K562 (cell line): Measurements from ENCODE around the gene PPT1. TPM values are rescaled to one million over a fixed set of nuclear protein-coding genes. Genes with fewer than 3 reads are reported as not detected.

Experiments
- CBX1 ChIP-seq: sonication (generic); IDR thresholded peaks from 2 replicates; pipeline ENCODE4 v1.6.1; 2016; ENCODE audit warnings: antibody characterized with exemption, low read depth, mild to moderate bottlenecking
- DEAF1 ChIP-seq: fragments of 450-650 bp; formaldehyde crosslinking; IDR thresholded peaks from 2 replicates; pipeline ENCODE4 v1.4.0; 2020; ENCODE audit warnings: mild to moderate bottlenecking, moderate library complexity
- POU5F1 ChIP-seq: fragments of 150-350 bp; IDR thresholded peaks from 2 replicates; pipeline ENCODE4 v1.6.1; 2014; ENCODE audit warnings: borderline replicate concordance, low read length, low read depth, mild to moderate bottlenecking; ENCODE audit not compliant: partially characterized antibody
- RAD21 ChIP-seq, 2 experiments: fragments of 250-450 bp in 1 of 2; fragments of 450-650 bp in 1 of 2; sonication (Bioruptor Pico) in 1 of 2; formaldehyde crosslinking in 1 of 2; IDR thresholded peaks in 1 of 2; conservative IDR thresholded peaks in 1 of 2; 2 replicates each; pipeline versions ENCODE4 v1.4.0 to v1.8.0; 2020 to 2022; ENCODE audit warnings: mild to moderate bottlenecking in 2 of 2, moderate library complexity in 1 of 2
- SMC3 ChIP-seq: conservative IDR thresholded peaks from 2 replicates; pipeline ENCODE4 v1.6.1; 2011; ENCODE audit warnings: low read depth, low read length, improper control_type of control experiment; ENCODE audit not compliant: insufficient read depth
- ZNF41 ChIP-seq: fragments of 250-450 bp; sonication (Bioruptor Pico); conservative IDR thresholded peaks from 2 replicates; pipeline ENCODE4 v1.4.0; 2020; ENCODE audit warnings: mild to moderate bottlenecking
- polyA plus RNA-seq, 8 experiments: library from polyadenylated mRNA; depleted of rRNA in 4 of 8; stranded (reverse) in 5 of 8; unstranded in 3 of 8; fragments of >200 nt; fragmentation: Nextera tagmentation in 2 of 8; fragmentation: Illumina TruSeq in 1 of 8; extraction: Ambion mirVana in 2 of 8; extraction: Trizol in 1 of 8; gene quantifications; 2 replicates each; pipeline versions ENCODE4 v1.2.1 to v1.2.3, GENCODE V29; 2011 to 2014; ENCODE audit warnings: inconsistent platforms in 1 of 8, missing spikeins in 1 of 8
- total RNA-seq, 7 experiments: library from RNA; depleted of rRNA in 6 of 7; stranded (reverse); fragments of >200 nt in 6 of 7; fragmentation: Illumina TruSeq in 2 of 7; extraction: Trizol in 2 of 7; gene quantifications; 2 replicates each; pipeline versions ENCODE4 v1.2.1 to v1.2.3, GENCODE V29; 2011 to 2021; ENCODE audit warnings: low replicate concordance in 1 of 7
- TF ChIP-seq, protein P1 (sequence below): fragments of 250-450 bp; sonication (Bioruptor Pico); IDR thresholded peaks from 2 replicates; pipeline ENCODE4 v1.8.0; 2021; ENCODE audit warnings: borderline replicate concordance, mild to moderate bottlenecking, moderate library complexity; ENCODE audit not compliant: poor library complexity, severe bottlenecking
- TF ChIP-seq, protein P2 (sequence below): sonication (generic); formaldehyde crosslinking; IDR thresholded peaks from 2 replicates; pipeline ENCODE4 v1.8.1; 2023; ENCODE audit warnings: mild to moderate bottlenecking, missing genetic modification reagents
- TF ChIP-seq, protein P3 (sequence below), 2 experiments: fragments of 450-650 bp; formaldehyde crosslinking in 1 of 2; IDR thresholded peaks; 2 replicates each; pipeline versions ENCODE4 v1.4.0 to v1.6.1; 2014 to 2020; ENCODE audit warnings: mild to moderate bottlenecking in 2 of 2, borderline replicate concordance in 1 of 2, low read depth in 1 of 2
- TF ChIP-seq, protein P4 (sequence below): IDR thresholded peaks from 2 replicates; pipeline ENCODE4 v1.6.1; 2011; ENCODE audit warnings: borderline replicate concordance, low read depth, mild to moderate bottlenecking, moderate library complexity, low read length; ENCODE audit not compliant: insufficient read depth, poor library complexity, severe bottlenecking

PPT1 gene
- total and polyA plus RNA-seq, 9 of the 15 experiments (the other 6 are each of a cell fraction or from before 2014, with no cell fraction given): 72.2 to 285 (median 143) TPM

DNA sequence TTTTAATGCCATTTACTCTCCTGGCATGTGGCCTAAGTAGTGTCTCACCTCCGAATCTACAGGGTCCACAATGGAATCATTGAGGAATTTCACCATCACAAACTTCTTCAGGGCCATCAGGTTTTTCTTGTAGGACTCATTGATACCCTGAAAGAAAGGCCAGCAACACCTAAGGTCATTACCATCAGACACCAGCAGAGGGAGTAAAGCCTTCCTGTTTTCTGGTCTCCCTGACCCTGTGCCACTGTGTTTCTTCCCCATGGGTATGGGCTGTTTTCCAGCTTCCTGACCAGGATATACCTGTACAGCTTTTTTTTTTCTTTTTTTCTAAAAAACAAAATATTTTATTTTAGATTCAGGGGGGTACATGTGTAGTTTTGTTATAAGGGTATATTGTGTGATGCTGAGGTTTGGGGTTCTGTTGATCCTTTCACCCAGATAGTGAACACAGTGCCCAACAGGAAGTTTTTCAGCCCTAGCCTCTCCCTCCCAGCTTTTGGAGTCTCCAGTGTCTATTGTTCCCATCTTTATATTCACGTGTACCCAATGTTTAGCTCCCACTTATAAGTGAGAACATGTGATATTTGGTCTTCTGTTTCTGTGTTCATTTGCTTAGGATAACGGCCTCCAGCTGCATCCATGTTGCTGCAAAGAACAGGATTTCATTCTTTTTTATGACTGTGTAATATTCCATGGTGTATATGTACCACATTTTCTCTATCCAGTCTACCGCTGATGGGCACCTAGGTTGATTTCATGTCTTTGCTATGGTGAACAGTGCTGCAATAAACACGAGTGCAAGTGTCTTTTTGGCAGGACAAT, 18.3 kb downstream of the PPT1 start (continued):
- TF ChIP-seq, protein P1, sequence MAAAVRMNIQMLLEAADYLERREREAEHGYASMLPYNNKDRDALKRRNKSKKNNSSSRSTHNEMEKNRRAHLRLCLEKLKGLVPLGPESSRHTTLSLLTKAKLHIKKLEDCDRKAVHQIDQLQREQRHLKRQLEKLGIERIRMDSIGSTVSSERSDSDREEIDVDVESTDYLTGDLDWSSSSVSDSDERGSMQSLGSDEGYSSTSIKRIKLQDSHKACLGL (CRISPR knock-in tag): no peak
- TF ChIP-seq, protein P2, sequence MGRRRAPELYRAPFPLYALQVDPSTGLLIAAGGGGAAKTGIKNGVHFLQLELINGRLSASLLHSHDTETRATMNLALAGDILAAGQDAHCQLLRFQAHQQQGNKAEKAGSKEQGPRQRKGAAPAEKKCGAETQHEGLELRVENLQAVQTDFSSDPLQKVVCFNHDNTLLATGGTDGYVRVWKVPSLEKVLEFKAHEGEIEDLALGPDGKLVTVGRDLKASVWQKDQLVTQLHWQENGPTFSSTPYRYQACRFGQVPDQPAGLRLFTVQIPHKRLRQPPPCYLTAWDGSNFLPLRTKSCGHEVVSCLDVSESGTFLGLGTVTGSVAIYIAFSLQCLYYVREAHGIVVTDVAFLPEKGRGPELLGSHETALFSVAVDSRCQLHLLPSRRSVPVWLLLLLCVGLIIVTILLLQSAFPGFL (CRISPR knock-in tag): no peak
- TF ChIP-seq SMC3: peak; percentile 65
- TF ChIP-seq POU5F1: no peak
- TF ChIP-seq ZNF41 (CRISPR knock-in tag): no peak
- TF ChIP-seq DEAF1: peak; percentile 52
- peak; percentile 56 to 66 for TF ChIP-seq RAD21 (CRISPR knock-in tag; conservative IDR thresholded peaks at IDR 0.05 in 1 of 2, IDR thresholded peaks at IDR 0.05 in 1 of 2)
- no peak for TF ChIP-seq CBX1
- TF ChIP-seq, protein P3, sequence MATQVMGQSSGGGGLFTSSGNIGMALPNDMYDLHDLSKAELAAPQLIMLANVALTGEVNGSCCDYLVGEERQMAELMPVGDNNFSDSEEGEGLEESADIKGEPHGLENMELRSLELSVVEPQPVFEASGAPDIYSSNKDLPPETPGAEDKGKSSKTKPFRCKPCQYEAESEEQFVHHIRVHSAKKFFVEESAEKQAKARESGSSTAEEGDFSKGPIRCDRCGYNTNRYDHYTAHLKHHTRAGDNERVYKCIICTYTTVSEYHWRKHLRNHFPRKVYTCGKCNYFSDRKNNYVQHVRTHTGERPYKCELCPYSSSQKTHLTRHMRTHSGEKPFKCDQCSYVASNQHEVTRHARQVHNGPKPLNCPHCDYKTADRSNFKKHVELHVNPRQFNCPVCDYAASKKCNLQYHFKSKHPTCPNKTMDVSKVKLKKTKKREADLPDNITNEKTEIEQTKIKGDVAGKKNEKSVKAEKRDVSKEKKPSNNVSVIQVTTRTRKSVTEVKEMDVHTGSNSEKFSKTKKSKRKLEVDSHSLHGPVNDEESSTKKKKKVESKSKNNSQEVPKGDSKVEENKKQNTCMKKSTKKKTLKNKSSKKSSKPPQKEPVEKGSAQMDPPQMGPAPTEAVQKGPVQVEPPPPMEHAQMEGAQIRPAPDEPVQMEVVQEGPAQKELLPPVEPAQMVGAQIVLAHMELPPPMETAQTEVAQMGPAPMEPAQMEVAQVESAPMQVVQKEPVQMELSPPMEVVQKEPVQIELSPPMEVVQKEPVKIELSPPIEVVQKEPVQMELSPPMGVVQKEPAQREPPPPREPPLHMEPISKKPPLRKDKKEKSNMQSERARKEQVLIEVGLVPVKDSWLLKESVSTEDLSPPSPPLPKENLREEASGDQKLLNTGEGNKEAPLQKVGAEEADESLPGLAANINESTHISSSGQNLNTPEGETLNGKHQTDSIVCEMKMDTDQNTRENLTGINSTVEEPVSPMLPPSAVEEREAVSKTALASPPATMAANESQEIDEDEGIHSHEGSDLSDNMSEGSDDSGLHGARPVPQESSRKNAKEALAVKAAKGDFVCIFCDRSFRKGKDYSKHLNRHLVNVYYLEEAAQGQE (IDR thresholded peaks at IDR 0.05; ENCODE audit: borderline replicate concordance): peak; percentile 48; the same call in 1 of the 2 replicates
- TF ChIP-seq, protein P3 (CRISPR knock-in tag; IDR thresholded peaks at IDR 0.05; ENCODE audit: low read depth): no peak
- TF ChIP-seq, protein P4, sequence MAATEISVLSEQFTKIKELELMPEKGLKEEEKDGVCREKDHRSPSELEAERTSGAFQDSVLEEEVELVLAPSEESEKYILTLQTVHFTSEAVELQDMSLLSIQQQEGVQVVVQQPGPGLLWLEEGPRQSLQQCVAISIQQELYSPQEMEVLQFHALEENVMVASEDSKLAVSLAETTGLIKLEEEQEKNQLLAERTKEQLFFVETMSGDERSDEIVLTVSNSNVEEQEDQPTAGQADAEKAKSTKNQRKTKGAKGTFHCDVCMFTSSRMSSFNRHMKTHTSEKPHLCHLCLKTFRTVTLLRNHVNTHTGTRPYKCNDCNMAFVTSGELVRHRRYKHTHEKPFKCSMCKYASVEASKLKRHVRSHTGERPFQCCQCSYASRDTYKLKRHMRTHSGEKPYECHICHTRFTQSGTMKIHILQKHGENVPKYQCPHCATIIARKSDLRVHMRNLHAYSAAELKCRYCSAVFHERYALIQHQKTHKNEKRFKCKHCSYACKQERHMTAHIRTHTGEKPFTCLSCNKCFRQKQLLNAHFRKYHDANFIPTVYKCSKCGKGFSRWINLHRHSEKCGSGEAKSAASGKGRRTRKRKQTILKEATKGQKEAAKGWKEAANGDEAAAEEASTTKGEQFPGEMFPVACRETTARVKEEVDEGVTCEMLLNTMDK: peak; percentile 39
